ENCODE measurements around the gene ELF5.

The ELF5 gene

DNA sequence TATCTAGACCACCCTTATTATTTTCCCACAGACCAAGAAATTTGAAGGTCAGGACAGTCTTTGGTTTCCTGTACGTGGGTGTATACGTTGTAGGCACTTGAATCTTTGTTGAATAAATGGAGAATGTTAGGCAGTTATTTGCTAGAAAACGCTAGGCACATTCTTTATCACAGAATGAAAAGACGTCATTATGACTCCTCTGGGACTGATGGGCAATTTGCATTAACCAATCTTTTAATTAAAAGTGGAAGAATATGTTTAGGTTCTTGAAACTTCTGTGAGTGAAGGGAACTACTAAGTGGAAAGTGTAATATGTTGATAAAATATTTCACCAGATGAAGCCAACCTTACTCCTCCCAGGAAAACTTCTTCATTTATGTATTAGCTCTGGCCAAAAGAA, 69.2 kb downstream of the ELF5 start:
- ATAC-seq (ENCODE audit: low read depth) (peak; percentile 57), DNase-seq (ENCODE audit: low spot score in 2 of 2) (no peak)
- Mint-ChIP-seq H3K4me3 (peak overlapping the region; percentile 21), H3K27ac (peak overlapping the region; percentile 60), H3K9me3 (no peaks in the 10 kb centered on the region), H3K4me1 (peaks cover 50% of the 10 kb centered on the region), H3K27me3 (no peaks in the 10 kb centered on the region), H3K36me3 (peaks cover 8% of the 10 kb centered on the region)

DNA sequence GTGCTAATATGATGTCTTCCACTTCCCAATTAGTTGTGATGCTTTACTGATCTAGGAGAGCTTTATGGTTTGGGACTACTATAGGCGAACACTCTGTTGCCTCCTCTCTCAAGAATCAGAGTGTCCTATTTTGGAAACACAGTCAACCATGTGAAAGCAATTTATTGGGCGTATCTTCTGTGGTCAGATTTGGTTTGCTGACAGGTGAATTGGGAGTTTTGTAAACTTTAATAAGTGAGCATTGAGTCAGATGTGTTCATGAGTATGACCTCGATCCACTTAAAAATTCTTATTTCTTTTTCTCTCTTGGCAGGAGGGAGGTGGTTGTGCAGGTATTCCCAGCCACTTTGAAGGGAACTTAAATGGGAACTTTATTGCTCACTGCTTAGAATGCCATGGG, 70.5 kb downstream of the ELF5 start:
- Mint-ChIP-seq H3K4me3 (peak overlapping the region; percentile 46), H3K27ac (peak overlapping the region; percentile 60), H3K4me1 (peaks cover 44% of the 10 kb centered on the region), H3K36me3 (peaks cover 8% of the 10 kb centered on the region), H3K27me3 (no peaks in the 10 kb centered on the region), H3K9me3 (no peaks in the 10 kb centered on the region)
- DNase-seq (ENCODE audit: low spot score in 2 of 2): no peak
- no peak for ATAC-seq (ENCODE audit: low read depth)

DNA sequence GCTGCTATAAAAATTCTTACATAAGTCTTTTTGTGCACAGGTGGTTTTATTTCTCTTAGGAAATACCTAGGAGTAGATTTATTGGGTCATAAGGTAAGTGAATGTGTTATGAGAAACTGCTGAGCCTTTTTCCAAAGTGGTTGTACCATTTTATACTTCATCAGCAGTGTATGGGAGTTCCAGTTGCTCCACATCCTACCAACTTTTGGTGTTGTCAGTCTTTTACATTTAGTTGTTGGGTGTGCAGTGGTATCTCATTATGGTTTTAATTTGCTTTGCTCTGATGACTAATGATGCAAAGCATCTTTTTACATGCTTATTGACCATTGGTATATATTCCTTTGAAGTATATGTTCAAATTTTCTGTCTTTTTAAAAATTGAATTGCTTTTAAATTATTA, 71.8 kb downstream of the ELF5 start:
- Mint-ChIP-seq H3K9me3 (no peaks in the 10 kb centered on the region), H3K27ac (no peak overlapping the region), H3K4me3 (no peak overlapping the region), H3K27me3 (no peaks in the 10 kb centered on the region), H3K36me3 (peaks cover 4% of the 10 kb centered on the region), H3K4me1 (peaks cover 38% of the 10 kb centered on the region)
- no peak for ATAC-seq (ENCODE audit: low read depth)
- DNase-seq (ENCODE audit: low spot score in 2 of 2): no peak

DNA sequence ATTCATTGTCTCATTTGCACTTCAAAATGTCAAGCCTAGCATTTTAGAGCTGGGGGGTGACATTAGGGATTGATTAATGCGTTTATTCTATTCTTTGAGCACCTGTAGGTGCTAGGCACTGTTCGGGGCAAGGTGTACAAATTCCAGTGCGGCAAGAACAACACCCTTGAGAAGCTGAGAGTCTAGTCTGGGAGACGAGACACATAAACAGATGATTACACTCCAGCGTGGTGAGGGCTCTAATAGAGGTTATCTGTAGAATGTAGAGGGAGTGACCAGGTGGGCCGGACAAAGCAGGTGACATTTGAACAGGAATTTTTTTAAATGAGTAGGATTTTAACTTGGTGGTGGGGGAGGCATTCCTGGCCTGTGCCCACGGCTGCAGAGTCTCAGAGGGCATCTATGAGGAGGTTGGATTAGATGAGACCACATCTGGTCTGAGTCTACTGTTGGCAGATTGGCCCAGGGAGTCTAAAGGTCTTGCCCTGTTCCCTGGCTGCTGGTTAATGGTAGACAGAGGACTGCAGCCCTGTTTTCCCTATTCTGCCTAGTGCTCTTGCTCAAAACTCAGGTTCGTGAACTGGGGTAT, 73.9 kb downstream of the ELF5 start:
- no peak for DNase-seq (ENCODE audit: low spot score in 2 of 2)

DNA sequence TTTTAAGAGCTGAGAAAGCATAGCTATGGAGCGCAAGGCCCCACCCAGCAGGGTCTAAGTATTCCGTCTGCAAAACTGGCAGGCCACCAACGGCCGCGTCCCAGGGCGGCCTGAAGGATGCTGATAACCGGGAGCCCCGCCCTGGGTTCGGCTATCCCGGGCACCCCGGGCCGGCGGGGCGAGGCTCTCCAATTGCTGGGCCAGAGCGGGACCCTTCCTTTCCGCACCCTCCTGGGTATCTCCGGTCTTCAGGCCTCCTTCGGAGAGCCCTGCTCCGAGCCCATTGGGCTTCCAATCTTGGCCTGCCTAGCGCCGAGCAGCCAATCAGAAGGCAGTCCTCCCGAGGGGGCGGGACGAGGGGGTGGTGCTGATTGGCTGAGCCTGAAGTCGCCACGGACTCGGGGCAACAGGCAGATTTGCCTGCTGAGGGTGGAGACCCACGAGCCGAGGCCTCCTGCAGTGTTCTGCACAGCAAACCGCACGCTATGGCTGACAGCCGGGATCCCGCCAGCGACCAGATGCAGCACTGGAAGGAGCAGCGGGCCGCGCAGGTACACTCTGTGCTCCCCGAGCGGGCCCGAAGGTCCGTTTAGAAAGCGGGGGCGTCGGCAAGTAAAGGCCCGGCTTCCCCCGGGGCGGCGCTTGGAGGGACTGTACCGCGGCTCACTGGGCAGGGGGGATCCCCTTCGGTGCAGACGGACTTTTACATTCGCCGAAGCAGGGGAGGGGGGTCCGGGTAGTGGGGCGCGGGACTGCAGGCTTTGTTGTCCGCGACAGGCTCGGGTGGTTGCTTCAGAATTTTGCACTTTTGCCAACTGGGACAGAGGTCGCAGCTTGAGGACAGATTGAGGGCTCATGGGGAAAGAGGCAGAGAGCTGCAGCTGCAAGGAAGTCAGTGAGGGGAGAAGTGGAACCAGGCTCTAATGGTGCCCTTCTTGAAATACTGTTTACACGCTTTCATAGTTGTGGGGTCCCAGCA, 74.8 kb downstream of the ELF5 start, which contains the start of gene CAT:
Gene CAT (plus strand): TSS at position 406 of the 979 bp plus-strand sequence. CDS start 80 bp downstream, at position 486.
- Mint-ChIP-seq H3K27me3 (no peaks in the 10 kb centered on the region), H3K4me1 (peaks cover 23% of the 10 kb centered on the region), H3K27ac (peak within 1 kb of the TSS; percentile 90), H3K4me3 (peak within 1 kb of the TSS; percentile 90), H3K36me3 (no peaks in the 10 kb centered on the region), H3K9me3 (no peaks in the 10 kb centered on the region)
- DNase-seq (ENCODE audit: low spot score in 2 of 2) (peak; percentile 94 to 96), ATAC-seq (ENCODE audit: low read depth) (peak; percentile 93)

More for the DNA sequence above, 73.9 kb downstream of the ELF5 start:
- no peak for ATAC-seq (ENCODE audit: low read depth)
- H3K4me3 Mint-ChIP-seq: peak overlapping the region; percentile 90
- H3K27ac Mint-ChIP-seq: peak overlapping the region; percentile 90
- peaks cover 31% of the 10 kb centered on the region for H3K4me1 Mint-ChIP-seq
- no peaks in the 10 kb centered on the region for H3K27me3 Mint-ChIP-seq
- H3K9me3 Mint-ChIP-seq: no peaks in the 10 kb centered on the region
- peaks cover 2% of the 10 kb centered on the region for H3K36me3 Mint-ChIP-seq

DNA sequence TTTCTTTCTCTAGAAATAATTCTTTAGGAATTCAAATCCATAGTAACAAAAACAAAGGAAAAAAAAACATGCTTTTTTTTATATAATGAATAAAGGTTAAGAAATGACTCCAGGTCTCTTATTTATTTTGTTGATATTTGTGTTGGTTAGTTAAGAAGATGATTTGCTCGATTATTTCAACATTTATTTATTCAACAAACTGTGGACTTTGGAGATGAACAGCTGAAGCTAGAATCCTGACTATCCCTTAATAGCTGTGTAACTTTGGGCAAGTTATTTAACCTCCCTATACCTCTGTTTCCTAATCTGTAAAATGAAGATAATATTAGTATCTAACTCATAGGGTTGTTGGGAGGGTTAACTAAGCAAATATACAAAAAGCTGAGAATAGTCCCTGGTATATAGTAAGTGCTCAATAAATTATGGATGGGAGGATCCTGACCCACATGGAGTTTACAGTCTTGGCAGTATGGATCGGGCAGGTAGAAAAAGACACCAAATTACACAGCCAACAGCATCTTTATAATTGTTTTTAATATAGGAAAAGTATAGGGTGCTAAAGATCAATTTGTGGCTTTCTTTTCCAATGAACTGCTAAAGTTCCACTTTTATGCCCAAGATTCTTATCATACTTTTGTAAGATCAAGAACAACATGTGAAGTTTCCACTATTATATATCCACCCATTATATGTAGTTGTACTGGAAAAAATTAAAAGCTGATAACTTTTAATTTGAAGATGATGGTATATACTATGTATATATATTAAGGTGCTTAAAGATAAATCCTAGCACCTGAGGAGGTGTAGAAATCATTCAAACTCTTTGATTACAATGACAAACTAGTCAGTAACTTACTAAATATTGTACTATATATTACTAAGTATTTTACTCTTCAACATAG, 76.1 kb downstream of the ELF5 start:
- Mint-ChIP-seq H3K9me3 (no peaks in the 10 kb centered on the region), H3K4me3 (no peak overlapping the region), H3K27me3 (no peaks in the 10 kb centered on the region), H3K4me1 (peaks cover 13% of the 10 kb centered on the region), H3K36me3 (no peaks in the 10 kb centered on the region), H3K27ac (no peak overlapping the region)
- ATAC-seq (ENCODE audit: low read depth): no peak
- DNase-seq (ENCODE audit: low spot score in 2 of 2): no peak

DNA sequence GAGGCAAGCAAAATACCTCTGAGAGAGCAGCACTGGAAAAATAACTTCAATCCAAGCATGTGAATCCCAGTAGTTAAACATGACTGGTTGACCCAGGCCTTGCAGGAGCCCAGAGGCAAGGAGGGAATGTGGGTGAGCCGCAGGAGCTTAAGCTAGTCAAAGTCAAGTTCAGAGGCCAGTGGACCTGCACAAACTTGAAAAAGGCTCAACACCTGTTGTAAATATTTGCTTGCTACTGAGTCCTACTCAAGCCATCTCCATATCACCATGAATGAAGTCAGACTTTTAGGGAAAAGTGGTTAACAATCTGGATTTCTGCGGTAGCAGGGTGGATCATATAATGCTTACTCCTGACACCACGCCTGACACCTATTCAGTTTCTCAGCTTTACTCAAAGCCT, 79.7 kb downstream of the ELF5 start:
- no peak for ATAC-seq (ENCODE audit: low read depth)
- no peaks in the 10 kb centered on the region for H3K9me3 Mint-ChIP-seq
- peaks cover 3% of the 10 kb centered on the region for H3K27me3 Mint-ChIP-seq
- no peak overlapping the region for H3K4me3 Mint-ChIP-seq
- no peak for DNase-seq (ENCODE audit: low spot score in 2 of 2)
- H3K4me1 Mint-ChIP-seq: peaks cover 2% of the 10 kb centered on the region
- no peak overlapping the region for H3K27ac Mint-ChIP-seq
- H3K36me3 Mint-ChIP-seq: no peaks in the 10 kb centered on the region

DNA sequence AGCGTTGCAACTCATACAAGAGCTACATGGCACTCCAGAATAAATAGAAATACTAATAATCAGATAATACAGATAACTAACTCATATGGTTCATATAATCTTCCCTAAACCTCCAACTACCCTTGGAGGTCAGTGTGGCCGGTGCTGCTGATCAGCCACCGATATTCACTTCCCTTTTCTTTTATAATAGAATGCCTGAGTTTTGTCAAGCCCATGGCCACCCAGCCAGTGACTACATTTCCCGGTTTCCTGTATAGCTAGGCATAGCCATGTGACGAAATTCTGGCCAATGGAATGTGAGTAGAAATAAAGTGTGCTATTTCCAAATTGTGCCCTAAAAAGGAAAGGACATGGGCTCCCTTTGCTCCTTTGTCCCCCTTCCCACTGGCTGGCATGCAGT, 80.8 kb downstream of the ELF5 start:
- ATAC-seq (ENCODE audit: low read depth) (no peak), DNase-seq (ENCODE audit: low spot score in 2 of 2) (no peak)
- Mint-ChIP-seq H3K4me3 (no peak overlapping the region), H3K9me3 (no peaks in the 10 kb centered on the region), H3K4me1 (peaks cover 2% of the 10 kb centered on the region), H3K36me3 (no peaks in the 10 kb centered on the region), H3K27ac (no peak overlapping the region), H3K27me3 (peaks cover 3% of the 10 kb centered on the region)

DNA sequence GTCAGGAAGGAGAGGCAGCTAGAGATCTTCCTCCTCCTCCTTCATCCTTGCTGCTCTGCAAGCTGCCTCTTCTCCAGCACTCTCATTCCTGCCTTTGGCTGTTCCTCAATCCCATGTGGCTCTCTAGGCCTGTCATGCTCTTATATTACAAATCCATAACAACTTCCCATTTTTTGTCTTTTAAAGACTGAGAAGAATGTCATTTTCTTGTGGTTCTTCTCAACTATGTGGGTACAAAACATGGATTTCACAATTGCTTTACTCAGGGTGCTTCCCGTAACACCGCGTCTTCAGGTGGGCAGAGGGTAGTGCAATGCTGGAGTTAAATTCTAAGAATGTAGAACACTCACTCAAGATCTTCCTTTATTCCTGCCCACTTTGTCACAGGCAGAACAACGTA, 81.6 kb downstream of the ELF5 start:
- no peak for DNase-seq (ENCODE audit: low spot score in 2 of 2)
- no peak for ATAC-seq (ENCODE audit: low read depth)
- Mint-ChIP-seq H3K9me3 (no peaks in the 10 kb centered on the region), H3K36me3 (no peaks in the 10 kb centered on the region), H3K27ac (no peak overlapping the region), H3K27me3 (peaks cover 3% of the 10 kb centered on the region), H3K4me1 (peaks cover 2% of the 10 kb centered on the region), H3K4me3 (no peak overlapping the region)

All from memory B cell (primary cell).